ENCODE data around the gene SYPL1. TPM values are rescaled to one million over a fixed set of nuclear protein-coding genes. Genes with fewer than 3 reads are reported as not detected.
A peak's percentile ranks its signal among the peaks of the same experiment; 100 is the strongest.

SYPL1 gene
- total and polyA plus RNA-seq, 4 donors, result 52.7 to 114 (median 68.4) TPM

DNA sequence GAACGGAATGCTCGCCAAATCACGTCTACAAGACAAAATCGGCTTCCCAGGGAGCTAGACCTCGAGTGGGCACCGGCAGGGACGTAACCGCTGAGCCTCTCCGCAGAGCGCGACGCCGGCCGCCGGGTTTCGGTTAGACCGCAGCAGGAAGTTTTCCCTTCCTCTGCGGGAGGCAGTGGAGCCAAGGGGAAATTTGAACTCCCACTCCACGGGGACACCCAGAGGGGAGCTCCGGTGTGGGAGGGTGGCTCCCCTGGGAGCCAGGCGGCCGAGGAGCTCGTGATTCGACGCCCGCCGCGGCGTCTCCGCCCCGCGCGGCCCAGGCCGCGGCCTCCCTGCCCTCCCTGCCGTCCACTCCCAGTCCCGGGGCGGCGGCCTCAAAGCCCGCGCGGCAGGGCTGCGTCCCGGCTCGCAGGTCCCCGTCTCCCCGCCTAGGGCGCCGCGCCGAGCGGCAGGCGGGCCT, 426 bp downstream of the SYPL1 start:
- Histone ChIP-seq H3K9ac (ENCODE audit: insufficient read depth in 1 of 2, low read length in 2 of 2) (peak overlapping the region; percentile 47 to 85), H3K4me1 (ENCODE audit: control insufficient read depth in 5 of 5, insufficient read depth in 5 of 5, low read length in 5 of 5) (peaks cover 0 to 24% (median 6%) of the 10 kb centered on the region in 5 donors), H3K27me3 (ENCODE audit: control insufficient read depth in 3 of 3, insufficient read depth in 3 of 3, low read length in 2 of 3) (no peaks in the 10 kb centered on the region), H3K9me3 (ENCODE audit: control insufficient read depth in 4 of 4, insufficient read depth in 3 of 4, low read length in 3 of 4) (no peaks in the 10 kb centered on the region), H3K4me3 (peak overlapping the region; percentile 66), H3K36me3 (ENCODE audit: control insufficient read depth in 4 of 4, insufficient read depth in 4 of 4, low read length in 4 of 4) (no peaks in the 10 kb centered on the region), H3K27ac (ENCODE audit: low read depth in 1 of 2, low read length in 1 of 2) (peak overlapping the region; percentile 99 to 100)
- TF ChIP-seq, protein P1, sequence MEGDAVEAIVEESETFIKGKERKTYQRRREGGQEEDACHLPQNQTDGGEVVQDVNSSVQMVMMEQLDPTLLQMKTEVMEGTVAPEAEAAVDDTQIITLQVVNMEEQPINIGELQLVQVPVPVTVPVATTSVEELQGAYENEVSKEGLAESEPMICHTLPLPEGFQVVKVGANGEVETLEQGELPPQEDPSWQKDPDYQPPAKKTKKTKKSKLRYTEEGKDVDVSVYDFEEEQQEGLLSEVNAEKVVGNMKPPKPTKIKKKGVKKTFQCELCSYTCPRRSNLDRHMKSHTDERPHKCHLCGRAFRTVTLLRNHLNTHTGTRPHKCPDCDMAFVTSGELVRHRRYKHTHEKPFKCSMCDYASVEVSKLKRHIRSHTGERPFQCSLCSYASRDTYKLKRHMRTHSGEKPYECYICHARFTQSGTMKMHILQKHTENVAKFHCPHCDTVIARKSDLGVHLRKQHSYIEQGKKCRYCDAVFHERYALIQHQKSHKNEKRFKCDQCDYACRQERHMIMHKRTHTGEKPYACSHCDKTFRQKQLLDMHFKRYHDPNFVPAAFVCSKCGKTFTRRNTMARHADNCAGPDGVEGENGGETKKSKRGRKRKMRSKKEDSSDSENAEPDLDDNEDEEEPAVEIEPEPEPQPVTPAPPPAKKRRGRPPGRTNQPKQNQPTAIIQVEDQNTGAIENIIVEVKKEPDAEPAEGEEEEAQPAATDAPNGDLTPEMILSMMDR (IDR thresholded peaks at IDR 0.05; ENCODE audit: control extremely low read depth, extremely low read depth), result no peak
- peak; percentile 65 to 77 (median 67) for DNase-seq
- 0 to 1% methylated on average over 35 to 53 of the region's 53 CpGs for WGBS, 2 donors
- peak; percentile 76 for ATAC-seq (ENCODE audit: insufficient read depth, low FRiP score)

DNA sequence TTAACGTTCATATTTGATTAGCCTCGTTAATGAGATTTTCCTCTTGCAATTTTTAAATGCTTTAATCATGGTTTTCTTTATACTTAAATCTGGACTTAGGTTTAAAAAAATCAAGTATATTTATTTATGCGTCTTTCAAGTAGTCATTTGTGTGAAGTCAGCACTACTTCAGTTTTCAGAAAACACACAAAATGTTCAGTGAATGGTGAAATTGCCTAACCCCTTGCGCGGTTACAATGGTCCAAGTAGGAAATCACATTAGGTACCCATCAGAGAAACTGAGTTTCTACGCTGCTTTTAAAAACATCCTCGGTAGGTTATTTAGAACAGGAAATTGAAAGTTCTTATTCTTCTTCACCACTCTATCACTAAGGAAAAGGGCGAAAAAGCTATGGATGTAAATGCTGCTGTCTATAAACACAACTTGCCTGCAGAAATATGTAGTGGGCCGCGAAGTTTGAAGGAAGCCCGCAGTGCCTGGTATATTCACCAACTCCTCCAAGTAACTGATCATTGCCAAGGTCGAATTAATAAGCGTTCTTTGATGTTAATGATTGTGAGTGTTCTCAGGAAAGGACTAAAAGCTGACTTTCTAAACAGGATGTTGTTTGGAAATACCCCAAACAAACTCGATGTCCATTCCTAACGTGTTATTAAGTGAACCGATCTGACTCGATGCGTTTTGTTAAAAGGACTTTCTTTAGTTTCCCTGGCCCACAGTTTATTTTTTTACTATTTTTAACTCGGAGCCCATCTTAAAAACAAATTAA, 1.0 kb downstream of the SYPL1 start:
- Histone ChIP-seq H3K36me3 (ENCODE audit: control insufficient read depth in 4 of 4, insufficient read depth in 4 of 4, low read length in 4 of 4) (no peaks in the 10 kb centered on the region), H3K9me3 (ENCODE audit: control insufficient read depth in 4 of 4, insufficient read depth in 3 of 4, low read length in 3 of 4) (no peaks in the 10 kb centered on the region), H3K4me1 (ENCODE audit: control insufficient read depth in 5 of 5, insufficient read depth in 5 of 5, low read length in 5 of 5) (peaks cover 0 to 25% (median 6%) of the 10 kb centered on the region in 5 donors), H3K27ac (ENCODE audit: low read depth in 1 of 2, low read length in 1 of 2) (peak overlapping the region; percentile 99 to 100), H3K9ac (ENCODE audit: insufficient read depth in 1 of 2, low read length in 2 of 2) (peak overlapping the region; percentile 47 to 85), H3K4me3 (peak overlapping the region; percentile 66), H3K27me3 (ENCODE audit: control insufficient read depth in 3 of 3, insufficient read depth in 3 of 3, low read length in 2 of 3) (no peaks in the 10 kb centered on the region)
- no peak for ATAC-seq (ENCODE audit: insufficient read depth, low FRiP score)
- WGBS, 2 donors, result 2 to 4% methylated on average over 19 of the region's 19 CpGs
- DNase-seq, result peak in 1 of 3 donors; percentile 69
- TF ChIP-seq, protein P1 (IDR thresholded peaks at IDR 0.05; ENCODE audit: control extremely low read depth, extremely low read depth), result no peak

DNA sequence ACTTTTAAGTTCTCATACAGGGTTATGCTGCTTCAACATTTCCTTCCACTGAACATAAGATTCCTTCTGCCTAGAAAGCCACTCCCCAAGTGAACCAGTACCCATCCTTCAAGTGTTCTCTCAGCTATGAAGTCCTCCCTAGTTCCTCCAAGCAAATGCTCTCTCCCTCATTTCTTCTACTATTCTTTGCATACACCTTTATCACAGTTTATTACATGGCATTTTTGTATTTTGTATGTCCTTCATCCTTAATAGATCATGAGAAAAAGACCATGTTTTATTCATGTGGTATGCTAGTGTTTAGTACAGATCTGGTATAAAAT, 1.9 kb downstream of the SYPL1 start:
- no peaks in the 10 kb centered on the region for H3K9me3 ChIP-seq (ENCODE audit: control insufficient read depth in 4 of 4, insufficient read depth in 3 of 4, low read length in 3 of 4)
- H3K27me3 ChIP-seq (ENCODE audit: control insufficient read depth in 3 of 3, insufficient read depth in 3 of 3, low read length in 2 of 3), result no peaks in the 10 kb centered on the region
- H3K27ac ChIP-seq (ENCODE audit: low read depth in 1 of 2, low read length in 1 of 2), result no peak overlapping the region
- peak in 2 of 3 donors; percentile 10 to 13 for DNase-seq
- H3K4me1 ChIP-seq (ENCODE audit: control insufficient read depth in 5 of 5, insufficient read depth in 5 of 5, low read length in 5 of 5), result peaks cover 0 to 29% (median 6%) of the 10 kb centered on the region in 5 donors
- ATAC-seq (ENCODE audit: insufficient read depth, low FRiP score), result no peak
- H3K9ac ChIP-seq (ENCODE audit: insufficient read depth in 1 of 2, low read length in 2 of 2), result no peak overlapping the region
- TF ChIP-seq, protein P1 (IDR thresholded peaks at IDR 0.05; ENCODE audit: control extremely low read depth, extremely low read depth), result no peak
- peaks cover 0 to 4% (median 0%) of the 10 kb centered on the region in 4 donors for H3K36me3 ChIP-seq (ENCODE audit: control insufficient read depth in 4 of 4, insufficient read depth in 4 of 4, low read length in 4 of 4)
- no peak overlapping the region for H3K4me3 ChIP-seq

Data from lung (tissue), 12 donors.